Glutamatergic neuron (in vitro differentiated cells): ENCODE results near the gene IL2RA. TPM values are rescaled to one million over a fixed set of nuclear protein-coding genes. Genes with fewer than 3 reads are reported as not detected.
"Not testable (repeated sequence)": the region's sequence is repeated elsewhere in the genome, so short reads cannot be mapped to it uniquely, and the experiment has no call there.

Experiments used
- DNase-seq: peaks from one replicate; pipeline ENCODE4 v3.0.0; 2022
- H3K27ac Mint-ChIP-seq: one replicate; pipeline ENCODE4 v1.8.0; 2020; ENCODE audit warnings: mild to moderate bottlenecking, mixed read lengths, inconsistent platforms; ENCODE audit not compliant: unreplicated experiment
- H3K27me3 Mint-ChIP-seq: one replicate; pipeline ENCODE4 v1.8.0; 2020; ENCODE audit warnings: mild to moderate bottlenecking, moderate library complexity, mixed read lengths, inconsistent platforms; ENCODE audit not compliant: unreplicated experiment
- H3K36me3 Mint-ChIP-seq: one replicate; pipeline ENCODE4 v1.8.0; 2020; ENCODE audit warnings: mild to moderate bottlenecking, mixed read lengths, inconsistent platforms; ENCODE audit not compliant: unreplicated experiment
- H3K4me1 Mint-ChIP-seq: one replicate; pipeline ENCODE4 v1.8.0; 2020; ENCODE audit warnings: mild to moderate bottlenecking, low read depth, mixed read lengths, inconsistent platforms; ENCODE audit not compliant: unreplicated experiment
- H3K4me3 Mint-ChIP-seq: one replicate; pipeline ENCODE4 v1.8.0; 2020; ENCODE audit warnings: mild to moderate bottlenecking, mixed read lengths, inconsistent platforms; ENCODE audit not compliant: unreplicated experiment
- H3K9me3 Mint-ChIP-seq: one replicate; pipeline ENCODE4 v1.8.0; 2020; ENCODE audit warnings: mild to moderate bottlenecking, moderate library complexity, mixed read lengths, inconsistent platforms; ENCODE audit not compliant: unreplicated experiment
- CTCF ChIP-seq: fragments of 200-600 bp; sonication (generic); IDR thresholded peaks from one replicate; pipeline ENCODE4 v1.5.0; 2021; ENCODE audit not compliant: partially characterized antibody, unreplicated experiment
- total RNA-seq: library from RNA; stranded (reverse); fragmentation: NEBNext Ultra II Directional; extraction: Animal tissue kit (Norgen Biotek cat#: 25700); gene quantifications from one replicate; pipeline ENCODE4 v1.2.1, GENCODE V29; 2021; ENCODE audit not compliant: unreplicated experiment

Gene IL2RA
- total RNA-seq, 1 donor from 2014 or later = not detected

DNA sequence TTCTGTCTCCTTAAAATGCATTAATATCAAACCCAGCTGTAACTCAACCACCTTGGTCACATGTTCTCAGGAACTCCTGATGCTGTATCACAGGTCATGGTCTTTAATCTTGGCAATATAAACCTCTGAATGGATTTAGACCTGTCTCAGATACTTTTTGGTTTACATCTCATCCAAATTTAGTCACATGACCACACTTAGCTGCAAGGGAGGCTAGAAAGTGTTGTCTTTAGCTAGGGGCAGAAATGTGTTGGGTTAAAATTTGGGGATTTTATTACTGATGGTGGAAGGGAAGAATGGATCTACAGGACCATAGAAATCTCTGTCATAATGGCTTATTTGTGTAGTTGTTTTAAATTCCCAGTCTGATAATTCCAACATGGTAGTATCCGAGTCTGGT is 55.2 kb downstream of the IL2RA start:
- H3K27ac Mint-ChIP-seq = no peak overlapping the region
- H3K27me3 Mint-ChIP-seq = peaks cover 2% of the 10 kb centered on the region
- no peak for DNase-seq
- TF ChIP-seq CTCF = no peak
- no peaks in the 10 kb centered on the region for H3K4me1 Mint-ChIP-seq
- peaks cover 6% of the 10 kb centered on the region for H3K36me3 Mint-ChIP-seq
- no peak overlapping the region for H3K4me3 Mint-ChIP-seq
- H3K9me3 Mint-ChIP-seq = peaks cover 5% of the 10 kb centered on the region

GRCh38 chr10:6006546-6006945 is 55.6 kb downstream of the IL2RA start:
- H3K36me3 Mint-ChIP-seq = peaks cover 6% of the 10 kb centered on the region
- no peak for TF ChIP-seq CTCF
- H3K9me3 Mint-ChIP-seq = peaks cover 5% of the 10 kb centered on the region
- H3K4me1 Mint-ChIP-seq = no peaks in the 10 kb centered on the region
- DNase-seq = no peak
- H3K4me3 Mint-ChIP-seq = no peak overlapping the region
- H3K27me3 Mint-ChIP-seq = peaks cover 2% of the 10 kb centered on the region
- no peak overlapping the region for H3K27ac Mint-ChIP-seq

DNA sequence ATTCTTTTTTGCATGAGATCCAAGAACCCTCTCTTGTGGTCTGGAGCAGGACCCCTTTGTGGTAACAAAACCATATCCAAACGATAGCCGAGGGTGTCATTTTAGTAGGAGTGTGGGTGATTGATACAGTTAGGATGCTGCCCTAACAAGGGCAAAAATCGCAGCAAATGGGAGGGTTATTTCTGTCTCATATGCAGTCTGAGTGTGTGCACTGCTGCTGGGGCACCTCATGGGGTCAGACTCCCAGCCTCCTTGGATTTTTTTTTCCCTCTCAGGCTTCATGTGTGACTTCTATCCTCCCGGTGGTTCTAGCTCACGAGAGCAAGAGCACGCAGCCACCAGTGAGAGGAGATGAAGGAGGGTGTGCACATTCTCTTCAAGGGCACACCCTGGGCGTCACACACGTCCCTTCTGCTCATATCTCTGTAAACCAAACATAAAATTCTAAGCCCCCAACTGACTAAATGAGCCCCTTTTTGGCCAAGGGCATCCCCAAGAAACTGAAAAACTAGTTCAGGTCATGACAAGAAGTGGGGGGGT is 56.2 kb downstream of the IL2RA start:
- Mint-ChIP-seq H3K9me3 (peaks cover 5% of the 10 kb centered on the region), H3K4me3 (no peak overlapping the region), H3K27me3 (peaks cover 2% of the 10 kb centered on the region), H3K4me1 (no peaks in the 10 kb centered on the region), H3K36me3 (peaks cover 6% of the 10 kb centered on the region), H3K27ac (no peak overlapping the region)
- TF ChIP-seq CTCF = no peak
- no peak for DNase-seq

DNA sequence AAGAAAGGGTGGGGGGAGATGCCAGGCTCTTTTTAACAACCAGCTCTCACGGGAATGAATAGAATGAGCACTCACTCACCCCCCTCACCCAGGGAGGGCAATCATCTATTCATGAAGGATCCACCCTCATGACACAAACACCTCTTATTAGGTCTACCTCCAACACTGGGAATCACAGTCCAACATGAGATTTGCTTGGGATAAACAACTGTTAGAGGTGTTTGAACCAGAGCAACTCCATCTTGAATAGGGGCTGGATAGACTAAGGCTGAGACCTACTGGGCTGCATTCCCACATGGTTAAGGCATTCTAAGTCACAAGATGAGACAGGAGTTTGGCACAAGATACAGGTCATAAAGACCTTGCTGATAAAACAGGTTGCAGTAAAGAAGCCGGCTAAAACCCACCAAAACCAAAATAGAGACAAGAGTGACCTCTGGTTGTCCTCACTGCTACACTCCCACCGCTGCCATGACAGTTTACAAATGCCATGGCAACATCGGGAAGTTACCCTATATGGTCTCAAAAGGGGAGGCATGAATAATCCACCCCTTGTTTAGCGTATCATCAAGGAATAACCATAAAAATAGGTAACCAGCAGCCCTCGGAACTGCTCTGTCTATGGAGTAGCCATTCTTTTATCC is 56.9 kb downstream of the IL2RA start:
- H3K9me3 Mint-ChIP-seq, DNase-seq, H3K36me3 Mint-ChIP-seq, H3K4me1 Mint-ChIP-seq, H3K27ac Mint-ChIP-seq, H3K27me3 Mint-ChIP-seq, H3K4me3 Mint-ChIP-seq: not testable (repeated sequence)

DNA sequence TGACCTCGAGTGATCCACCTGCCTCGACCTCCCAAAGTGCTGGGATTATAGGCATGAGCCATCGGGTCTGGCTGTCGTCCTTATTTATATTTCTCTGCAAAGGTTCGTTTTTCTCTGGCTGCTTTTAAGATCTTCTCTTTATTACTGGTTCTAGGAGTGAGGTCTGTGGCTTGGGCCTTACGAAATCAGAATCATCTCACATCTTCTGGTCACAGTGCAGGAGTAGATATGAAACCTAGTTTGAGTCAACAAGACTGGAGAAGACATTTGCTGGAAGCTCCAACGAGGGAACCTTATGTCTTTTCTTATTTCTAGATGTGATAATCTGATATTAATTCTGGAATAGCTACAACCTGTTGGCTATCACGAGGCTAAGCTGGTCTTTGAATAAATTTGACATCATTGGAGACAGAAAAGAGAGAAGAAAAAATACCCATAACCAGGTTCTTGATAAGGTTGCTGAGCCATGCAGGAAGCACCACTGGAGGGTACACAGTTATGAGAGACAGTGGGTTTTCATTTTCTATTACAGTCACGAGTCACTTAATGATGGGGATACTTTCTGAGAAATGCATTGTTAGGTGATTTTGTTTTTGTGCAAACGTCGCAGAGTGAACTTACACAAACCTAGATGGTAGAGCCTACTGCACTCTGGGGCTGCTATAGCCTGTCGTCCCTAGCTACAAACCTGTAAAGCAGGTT is 59.2 kb downstream of the IL2RA start:
- Mint-ChIP-seq H3K36me3 (peaks cover 2% of the 10 kb centered on the region), H3K27me3 (peaks cover 2% of the 10 kb centered on the region), H3K27ac (no peak overlapping the region), H3K4me3 (no peak overlapping the region), H3K4me1 (peaks cover 9% of the 10 kb centered on the region), H3K9me3 (peaks cover 3% of the 10 kb centered on the region)
- DNase-seq = no peak
- TF ChIP-seq CTCF = no peak
